DND-41 (cell line): ENCODE measurements around the gene SIGLEC8.

Experiments
- CTCF ChIP-seq: IDR thresholded peaks from 2 replicates; pipeline ENCODE4 v1.5.1; 2012; ENCODE audit warnings: borderline replicate concordance, low read length, moderate library complexity, mild to moderate bottlenecking; ENCODE audit not compliant: poor library complexity, severe bottlenecking; ENCODE audit errors: extremely low read depth
- EZH2 ChIP-seq: IDR thresholded peaks from 3 replicates; pipeline ENCODE4 v1.6.1; 2012; ENCODE audit warnings: borderline replicate concordance, low read depth, mild to moderate bottlenecking, moderate library complexity, low read length, inconsistent platforms; ENCODE audit not compliant: severe bottlenecking

GRCh38 chr19:51497666-51498065 is 39.4 kb upstream of the SIGLEC8 start:
- TF ChIP-seq EZH2 (no peak), CTCF (no peak)
